Keratinocyte (primary cell): Measurements from ENCODE around the gene PAFAH1B2. TPM values are rescaled to one million over a fixed set of nuclear protein-coding genes. Genes with fewer than 3 reads are reported as not detected.
A peak's percentile ranks its signal among the peaks of the same experiment; 100 is the strongest.

Source experiments
- DNase-seq: peaks from one replicate; pipeline ENCODE4 v3.0.0-alpha.2; 2011; ENCODE audit warnings: low read depth, missing footprints, low spot score
- FAIRE-seq: peaks from 2 replicates; lab custom pipeline; 2011; peaks lifted over from hg19 to GRCh38; lab: Jason Lieb, UNC
- H2AFZ ChIP-seq: 2 replicates; pipeline ENCODE4 v1.6.0; 2012; ENCODE audit warnings: low read length, control low read depth, inconsistent platforms; ENCODE audit not compliant: control insufficient read depth
- H3K27ac ChIP-seq: 2 replicates; pipeline ENCODE4 v1.5.1; 2011; ENCODE audit warnings: low read length; ENCODE audit not compliant: control insufficient read depth, insufficient read depth
- H3K27me3 ChIP-seq: 3 replicates; pipeline ENCODE4 v1.6.0; 2011; ENCODE audit warnings: low read length; ENCODE audit not compliant: control insufficient read depth, insufficient read depth; ENCODE audit errors: extremely low read depth
- H3K36me3 ChIP-seq, 2 experiments: 2 replicates in 1 of 2; 3 replicates in 1 of 2; pipeline ENCODE4 v1.5.1; 2011; ENCODE audit warnings: low read length in 2 of 2, mild to moderate bottlenecking in 1 of 2; ENCODE audit not compliant: control insufficient read depth in 2 of 2, insufficient read depth in 2 of 2; ENCODE audit errors: extremely low read depth in 1 of 2
- H3K4me1 ChIP-seq: 3 replicates; pipeline ENCODE4 v1.5.1; 2011; ENCODE audit warnings: low read length; ENCODE audit not compliant: control insufficient read depth, insufficient read depth; ENCODE audit errors: extremely low read depth
- H3K4me2 ChIP-seq: 3 replicates; pipeline ENCODE4 v1.6.0; 2011; ENCODE audit warnings: low read depth, low read length; ENCODE audit not compliant: control insufficient read depth, insufficient read depth; ENCODE audit errors: extremely low read depth
- H3K4me3 ChIP-seq, 3 experiments: fragments of 200-600 bp in 1 of 3; sonication (generic) in 1 of 3; 2 replicates in 2 of 3; 3 replicates in 1 of 3; pipeline ENCODE4 v1.5.1; 2011 to 2016; ENCODE audit warnings: low read length in 3 of 3, mild to moderate bottlenecking in 3 of 3, control low read depth in 2 of 3, inconsistent platforms in 1 of 3, low read depth in 1 of 3, mixed read lengths in 1 of 3, mixed run types in 1 of 3, moderate library complexity in 1 of 3; ENCODE audit not compliant: control insufficient read depth in 2 of 3, insufficient read depth in 2 of 3; ENCODE audit errors: extremely low read depth in 1 of 3
- H3K79me2 ChIP-seq: 2 replicates; pipeline ENCODE4 v1.6.0; 2012; ENCODE audit warnings: low read length; ENCODE audit not compliant: control insufficient read depth, insufficient read depth
- H3K9ac ChIP-seq: 3 replicates; pipeline ENCODE4 v1.6.0; 2011; ENCODE audit warnings: low read length; ENCODE audit not compliant: control insufficient read depth, insufficient read depth; ENCODE audit errors: extremely low read depth
- H3K9me1 ChIP-seq: 3 replicates; pipeline ENCODE4 v1.6.0; 2011; ENCODE audit warnings: low read length; ENCODE audit not compliant: control insufficient read depth, insufficient read depth; ENCODE audit errors: extremely low read depth
- H3K9me3 ChIP-seq: 2 replicates; pipeline ENCODE4 v1.5.1; 2012; ENCODE audit warnings: low read depth, low read length; ENCODE audit not compliant: control insufficient read depth
- H4K20me1 ChIP-seq: 3 replicates; pipeline ENCODE4 v1.6.0; 2011; ENCODE audit warnings: low read length; ENCODE audit not compliant: control insufficient read depth, insufficient read depth; ENCODE audit errors: extremely low read depth
- EZH2 ChIP-seq: IDR thresholded peaks from one replicate; pipeline ENCODE4 v1.6.1; 2012; ENCODE audit warnings: inconsistent platforms, mild to moderate bottlenecking, low read length, moderate library complexity
- dilution Hi-C: fragments of 300-500 bp; cut with MboI; formaldehyde crosslinking; loops from one replicate; pipeline ENCODE4 v1.7.0; 2020; ENCODE audit warnings: low sequenced_read_pairs; ENCODE audit not compliant: extremely low pct_ligation_motif_present
- polyA plus RNA-seq, 5 experiments: library from polyadenylated mRNA; depleted of rRNA in 3 of 5; stranded (reverse) in 3 of 5; stranded (forward) in 1 of 5; unstranded in 1 of 5; fragments of >200 nt; gene quantifications; 1 replicate in 1 of 5; 2 replicates in 3 of 5; 3 replicates in 1 of 5; pipeline versions ENCODE4 v1.2.1 to v1.2.3, GENCODE V29; 2011 to 2012; ENCODE audit warnings: missing spikeins in 2 of 5, low read depth in 1 of 5, low replicate concordance in 1 of 5
- TF ChIP-seq, protein P1 (sequence below), 3 experiments: IDR thresholded peaks in 1 of 3; conservative IDR thresholded peaks in 1 of 3; optimal IDR thresholded peaks in 1 of 3; 2 replicates in 2 of 3; 3 replicates in 1 of 3; pipeline versions ENCODE3 to v1.5.1; 2011; ENCODE audit warnings: low read length in 3 of 3, mild to moderate bottlenecking in 3 of 3, moderate library complexity in 2 of 3, control low read depth in 1 of 3, inconsistent platforms in 1 of 3; ENCODE audit not compliant: insufficient read depth in 2 of 3; ENCODE audit errors: extremely low read depth in 1 of 3

PAFAH1B2 gene
- polyA plus RNA-seq, 1 donor (not counting 4 experiments of a cell fraction or from before 2014, with no cell fraction given), result 76.4 TPM

DNA sequence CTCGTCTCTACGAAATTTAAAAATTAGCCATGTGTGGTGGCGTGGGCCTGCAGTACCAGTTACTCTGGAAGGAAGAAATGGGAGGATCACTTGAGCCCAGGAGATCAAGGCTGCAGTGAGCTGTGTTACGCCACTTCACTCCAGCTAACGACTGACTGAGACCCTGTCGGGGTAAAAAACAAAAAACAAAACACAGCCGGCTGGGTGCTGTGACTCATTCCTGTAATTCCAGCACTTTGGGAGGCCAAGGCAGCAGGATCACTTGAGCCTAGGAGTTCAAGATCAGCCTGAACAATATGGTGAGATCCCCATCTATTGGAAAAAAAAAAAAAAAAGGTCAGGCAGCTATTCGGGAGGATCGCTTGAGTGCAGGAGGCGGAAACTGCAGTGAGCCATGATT is 2.4 kb downstream of the PAFAH1B2 start:
- H4K20me1 ChIP-seq, result peaks cover 27% of the 10 kb centered on the region
- no peak for FAIRE-seq

GRCh38 chr11:117152066-117152465 is 8.0 kb downstream of the PAFAH1B2 start:
- dilution Hi-C loops, result no loop called here
- no peak overlapping the region for H3K27ac ChIP-seq
- TF ChIP-seq, protein P1, sequence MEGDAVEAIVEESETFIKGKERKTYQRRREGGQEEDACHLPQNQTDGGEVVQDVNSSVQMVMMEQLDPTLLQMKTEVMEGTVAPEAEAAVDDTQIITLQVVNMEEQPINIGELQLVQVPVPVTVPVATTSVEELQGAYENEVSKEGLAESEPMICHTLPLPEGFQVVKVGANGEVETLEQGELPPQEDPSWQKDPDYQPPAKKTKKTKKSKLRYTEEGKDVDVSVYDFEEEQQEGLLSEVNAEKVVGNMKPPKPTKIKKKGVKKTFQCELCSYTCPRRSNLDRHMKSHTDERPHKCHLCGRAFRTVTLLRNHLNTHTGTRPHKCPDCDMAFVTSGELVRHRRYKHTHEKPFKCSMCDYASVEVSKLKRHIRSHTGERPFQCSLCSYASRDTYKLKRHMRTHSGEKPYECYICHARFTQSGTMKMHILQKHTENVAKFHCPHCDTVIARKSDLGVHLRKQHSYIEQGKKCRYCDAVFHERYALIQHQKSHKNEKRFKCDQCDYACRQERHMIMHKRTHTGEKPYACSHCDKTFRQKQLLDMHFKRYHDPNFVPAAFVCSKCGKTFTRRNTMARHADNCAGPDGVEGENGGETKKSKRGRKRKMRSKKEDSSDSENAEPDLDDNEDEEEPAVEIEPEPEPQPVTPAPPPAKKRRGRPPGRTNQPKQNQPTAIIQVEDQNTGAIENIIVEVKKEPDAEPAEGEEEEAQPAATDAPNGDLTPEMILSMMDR (optimal IDR thresholded peaks at IDR 0.05 in 1 of 3, IDR thresholded peaks at IDR 0.05 in 1 of 3, conservative IDR thresholded peaks at IDR 0.05 in 1 of 3; ENCODE audit: extremely low read depth in 1 of 3, insufficient read depth in 2 of 3, low read length in 3 of 3), result no peak
- no peak for TF ChIP-seq EZH2
- no peaks in the 10 kb centered on the region for H3K9me1 ChIP-seq
- DNase-seq (no peak), FAIRE-seq (no peak)
- H2AFZ ChIP-seq, result no peak overlapping the region
- H3K36me3 ChIP-seq, result peaks cover 7 to 27% of the 10 kb centered on the region in 2 experiments
- no peak overlapping the region for H3K4me3 ChIP-seq
- peaks cover 34% of the 10 kb centered on the region for H4K20me1 ChIP-seq
- no peaks in the 10 kb centered on the region for H3K27me3 ChIP-seq
- H3K79me2 ChIP-seq, result peaks cover 94% of the 10 kb centered on the region
- H3K4me1 ChIP-seq, result peaks cover 11% of the 10 kb centered on the region
- H3K4me2 ChIP-seq, result no peak overlapping the region
- no peak overlapping the region for H3K9ac ChIP-seq
- no peaks in the 10 kb centered on the region for H3K9me3 ChIP-seq

More for the DNA sequence above, 2.4 kb downstream of the PAFAH1B2 start:
- Histone ChIP-seq H3K9me1 (peaks cover 3% of the 10 kb centered on the region), H3K27ac (no peak overlapping the region), H2AFZ (no peak overlapping the region), H3K27me3 (no peaks in the 10 kb centered on the region), H3K4me1 (peaks cover 22% of the 10 kb centered on the region), H3K9me3 (no peaks in the 10 kb centered on the region), H3K4me3 (peak overlapping the region in 1 of 3 experiments; percentile 71), H3K36me3 (peaks cover 4 to 13% of the 10 kb centered on the region in 2 experiments), H3K9ac (peak overlapping the region; percentile 25), H3K79me2 (peaks cover 69% of the 10 kb centered on the region), H3K4me2 (peak overlapping the region; percentile 9)
- dilution Hi-C loops, result no loop called here
- TF ChIP-seq, protein P1 (optimal IDR thresholded peaks at IDR 0.05 in 1 of 3, IDR thresholded peaks at IDR 0.05 in 1 of 3, conservative IDR thresholded peaks at IDR 0.05 in 1 of 3; ENCODE audit: extremely low read depth in 1 of 3, insufficient read depth in 2 of 3, low read length in 3 of 3), result no peak
- TF ChIP-seq EZH2, result no peak
- no peak for DNase-seq
